Measurements from ENCODE around the gene NR2C2AP.

- TF ChIP-seq CTCF (IDR thresholded peaks at IDR 0.05; ENCODE audit: low read length) (no peak), EZH2 (IDR thresholded peaks at IDR 0.05; ENCODE audit: borderline replicate concordance, low read length) (no peak)
Measured at GRCh38 chr19:19204181-19204580, 967 bp upstream of the NR2C2AP start.
